ENCODE data around the gene C16orf96. TPM values are rescaled to one million over a fixed set of nuclear protein-coding genes. Genes with fewer than 3 reads are reported as not detected.

Gene C16orf96
- total RNA-seq, 1 experiment from 2014 or later: 0.10 TPM

- H3K4me1 ChIP-seq (ENCODE audit: control insufficient read depth in 1 of 2, insufficient read depth in 2 of 2, low read length in 2 of 2): peaks cover 2 to 8% of the 10 kb centered on the region in 2 experiments; a peak in 3 of 4 replicates
- no peak overlapping the region for H3K4me3 ChIP-seq (replicated peaks in 1 of 2; ENCODE audit: low read depth in 1 of 2, low read length in 2 of 2)
- no peak for DNase-seq (ENCODE audit: low read depth, low spot score)
- ATAC-seq: no peak
- no peak overlapping the region for H3K27ac ChIP-seq (ENCODE audit: low read depth, low read length)
- peaks cover 0 to 8% of the 10 kb centered on the region in 2 experiments; a peak in 2 of 4 replicates for H3K36me3 ChIP-seq (ENCODE audit: control insufficient read depth in 1 of 2, insufficient read depth in 2 of 2, low read length in 2 of 2)
- TF ChIP-seq CEBPB (IDR thresholded peaks at IDR 0.05; ENCODE audit: low read depth) (no peak), ZBTB33 (IDR thresholded peaks at IDR 0.05; ENCODE audit: extremely low read depth, insufficient replicate concordance, low read length) (no peak), ELF1 (IDR thresholded peaks at IDR 0.05; ENCODE audit: borderline replicate concordance, low read depth) (no peak), JUND (IDR thresholded peaks at IDR 0.05) (no peak), RAD21 (IDR thresholded peaks at IDR 0.05; ENCODE audit: low read depth) (no peak), ZFX (IDR thresholded peaks at IDR 0.05) (no peak), EZH2phosphoT487 (IDR thresholded peaks at IDR 0.05; ENCODE audit: borderline replicate concordance) (no peak), ATF3 (IDR thresholded peaks at IDR 0.05) (no peak)
- BruUV-seq (replicated peaks): no TSS peak
- ChIA-PET POLR2A (no interaction called here), RAD21 (ENCODE audit: low non-redundant PET in 1 of 2, low total read pairs in 2 of 2, uncharacterized antibody in 2 of 2, unreplicated experiment in 2 of 2) (interaction anchor here in 1 of 2 experiments (0.6 kb wide), 1 partner anchor 101 kb away, joined by 3 read pairs; no protein-coding TSS in a partner anchor), CTCF (interaction anchor here (0.5 to 1.3 kb wide), 7 partner anchors 16 to 308 kb away, joined by 3 to 5 read pairs (median 3); partner anchors contain the start of genes MGRN1 and SEC14L5)
- H3K4me2 ChIP-seq (ENCODE audit: low read length): peak overlapping the region; percentile 19; the same call in 1 of the 2 replicates
- H3K79me2 ChIP-seq (ENCODE audit: insufficient read depth, low read length): peaks cover 42% of the 10 kb centered on the region
- H3K9ac ChIP-seq (ENCODE audit: low read length): no peak overlapping the region
- no peaks in the 10 kb centered on the region for H3K27me3 ChIP-seq (ENCODE audit: insufficient read depth, low read length)
- H2AFZ ChIP-seq (ENCODE audit: low read depth, low read length, poor library complexity, severe bottlenecking): no peak overlapping the region
- H4K20me1 ChIP-seq (ENCODE audit: insufficient read depth): no peaks in the 10 kb centered on the region
- intact Hi-C loops (cut with micrococcal nuclease): loop anchor here (10.0 kb wide), 1 partner anchor 135 kb away; no protein-coding TSS in a partner anchor
- H3K9me3 ChIP-seq (ENCODE audit: control insufficient read depth in 1 of 2, insufficient read depth in 1 of 2, low read depth in 1 of 2, low read length in 2 of 2): no peaks in the 10 kb centered on the region
- H3K9me2 ChIP-seq (ENCODE audit: insufficient read depth): no peaks in the 10 kb centered on the region
Measured at GRCh38 chr16:4649744-4650442, 93.8 kb downstream of the C16orf96 start.

Other genes with a start within 250 kb of the C16orf96 start
- 18.2 TPM for gene GLIS2, start 240.3 kb upstream of the C16orf96 start, total RNA-seq (2021; ENCODE audit: unreplicated experiment)
- gene PAM16, start 205.0 kb upstream of the C16orf96 start, total RNA-seq (2021; ENCODE audit: unreplicated experiment): 102 TPM
- 6.3 TPM for gene VASN, start 184.5 kb upstream of the C16orf96 start, total RNA-seq (2021; ENCODE audit: unreplicated experiment)
- 21.3 TPM for gene CORO7, start 139.7 kb upstream of the C16orf96 start, total RNA-seq (2021; ENCODE audit: unreplicated experiment)
- gene DNAJA3, start 130.5 kb upstream of the C16orf96 start, total RNA-seq (2021; ENCODE audit: unreplicated experiment): 93.3 TPM
- gene NMRAL1, start 81.7 kb upstream of the C16orf96 start, total RNA-seq (2021; ENCODE audit: unreplicated experiment): 76.7 TPM
- gene HMOX2, start 79.9 kb upstream of the C16orf96 start, total RNA-seq (2021; ENCODE audit: unreplicated experiment): 55.1 TPM
- gene CDIP1, start 17.6 kb upstream of the C16orf96 start, total RNA-seq (2021; ENCODE audit: unreplicated experiment): 7.2 TPM
- 45.9 TPM for gene UBALD1, start 58.5 kb downstream of the C16orf96 start, total RNA-seq (2021; ENCODE audit: unreplicated experiment)
- gene MGRN1, start 68.5 kb downstream of the C16orf96 start, total RNA-seq (2021; ENCODE audit: unreplicated experiment): 50.6 TPM
- gene NUDT16L1, start 137.2 kb downstream of the C16orf96 start, total RNA-seq (2021; ENCODE audit: unreplicated experiment): 23.4 TPM
- gene ANKS3, start 177.9 kb downstream of the C16orf96 start, total RNA-seq (2021; ENCODE audit: unreplicated experiment): 25.5 TPM
- gene DNAAF8, start 178.2 kb downstream of the C16orf96 start, total RNA-seq (2021; ENCODE audit: unreplicated experiment): 1.0 TPM
- 20.1 TPM for gene ZNF500, start 210.8 kb downstream of the C16orf96 start, total RNA-seq (2021; ENCODE audit: unreplicated experiment)
- not detected for gene SEPTIN12, start 232.0 kb downstream of the C16orf96 start, total RNA-seq (2021; ENCODE audit: unreplicated experiment)
- gene SMIM22, start 239.0 kb downstream of the C16orf96 start, total RNA-seq (2021; ENCODE audit: unreplicated experiment): 3.3 TPM
- 20.1 TPM for gene ROGDI, start 246.3 kb downstream of the C16orf96 start, total RNA-seq (2021; ENCODE audit: unreplicated experiment)